HEK293 (cell line): ENCODE measurements around the gene UTRN.

Experiments
- CTCF ChIA-PET: fragments of 350-600 bp; formaldehyde crosslinking; extraction: SDS; loops from one replicate; lab custom pipeline; 2021; ENCODE audit warnings: antibody characterized with exemption; lab: Yijun Ruan, JAX
- POLR2A ChIA-PET: fragments of 300-600 bp; formaldehyde crosslinking; extraction: SDS; loops from one replicate; lab custom pipeline; 2020; ENCODE audit warnings: antibody characterized with exemption, inconsistent platforms; lab: Yijun Ruan, JAX
- H3K27ac ChIP-seq: fragments of 200-500 bp; sonication (Bioruptor generic); 2 replicates; pipeline ENCODE4 v1.5.1; 2014; ENCODE audit warnings: low read depth, low read length, control low read depth, inconsistent platforms; ENCODE audit errors: extremely low read depth
- H3K36me3 ChIP-seq, 2 experiments: fragments of 200-500 bp in 1 of 2; sonication (Bioruptor generic) in 1 of 2; 1 replicate in 1 of 2; 2 replicates in 1 of 2; pipeline ENCODE4 v1.5.1; 2014 to 2017; ENCODE audit warnings: inconsistent platforms in 2 of 2, low read length in 2 of 2; ENCODE audit not compliant: control insufficient read depth in 2 of 2, insufficient read depth in 1 of 2
- H3K4me1 ChIP-seq: fragments of 200-500 bp; sonication (Bioruptor generic); 2 replicates; pipeline ENCODE4 v1.5.1; 2014; ENCODE audit warnings: mild to moderate bottlenecking, low read length, inconsistent platforms; ENCODE audit not compliant: control insufficient read depth, insufficient read depth
- H3K4me3 ChIP-seq: 2 replicates; pipeline ENCODE4 v1.5.1; 2011; ENCODE audit warnings: low read depth, mild to moderate bottlenecking, control low read depth, low read length, moderate library complexity
- H3K9me3 ChIP-seq: fragments of 200-500 bp; sonication (Bioruptor generic); 2 replicates; pipeline ENCODE4 v1.5.1; 2014; ENCODE audit warnings: low read depth, low read length, inconsistent platforms; ENCODE audit not compliant: control insufficient read depth, insufficient read depth
- CTCF ChIP-seq: fragments of 450-650 bp; formaldehyde crosslinking; IDR thresholded peaks from 2 replicates; pipeline ENCODE4 v1.5.1; 2016; ENCODE audit warnings: missing biosample characterization, missing genetic modification characterization
- MYNN ChIP-seq: fragments of 450-650 bp; formaldehyde crosslinking; IDR thresholded peaks from 2 replicates; pipeline ENCODE4 v1.5.1; 2016; ENCODE audit warnings: missing biosample characterization, missing genetic modification characterization, borderline replicate concordance
- OSR2 ChIP-seq: fragments of 450-650 bp; formaldehyde crosslinking; IDR thresholded peaks from 2 replicates; pipeline ENCODE4 v1.5.1; 2016; ENCODE audit warnings: missing biosample characterization, missing genetic modification characterization
- PRDM10 ChIP-seq: fragments of 450-650 bp; formaldehyde crosslinking; IDR thresholded peaks from 2 replicates; pipeline ENCODE4 v1.5.1; 2016; ENCODE audit warnings: missing biosample characterization, missing genetic modification characterization
- WT1 ChIP-seq: fragments of 450-650 bp; formaldehyde crosslinking; IDR thresholded peaks from 2 replicates; pipeline ENCODE4 v1.5.1; 2016; ENCODE audit warnings: missing biosample characterization, missing genetic modification characterization
- ZBTB17 ChIP-seq: fragments of 450-650 bp; formaldehyde crosslinking; IDR thresholded peaks from 2 replicates; pipeline ENCODE4 v1.5.1; 2016; ENCODE audit warnings: missing biosample characterization, missing genetic modification characterization
- ZNF175 ChIP-seq: fragments of 450-650 bp; formaldehyde crosslinking; IDR thresholded peaks from 2 replicates; pipeline ENCODE4 v1.5.1; 2016; ENCODE audit warnings: missing biosample characterization, missing genetic modification characterization
- ZNF221 ChIP-seq: fragments of 450-650 bp; formaldehyde crosslinking; IDR thresholded peaks from 2 replicates; pipeline ENCODE4 v1.5.1; 2017; ENCODE audit warnings: missing biosample characterization, missing genetic modification characterization, borderline replicate concordance
- ZNF239 ChIP-seq: fragments of 450-650 bp; formaldehyde crosslinking; IDR thresholded peaks from 2 replicates; pipeline ENCODE4 v1.5.1; 2016; ENCODE audit warnings: missing biosample characterization, missing genetic modification characterization
- ZNF416 ChIP-seq: fragments of 450-650 bp; formaldehyde crosslinking; IDR thresholded peaks from 2 replicates; pipeline ENCODE4 v1.5.1; 2016; ENCODE audit warnings: missing biosample characterization, missing genetic modification characterization
- ZNF433 ChIP-seq: fragments of 450-650 bp; formaldehyde crosslinking; IDR thresholded peaks from 2 replicates; pipeline ENCODE4 v1.5.1; 2016; ENCODE audit warnings: missing biosample characterization, missing genetic modification characterization, low read depth
- ZNF664 ChIP-seq: fragments of 450-650 bp; formaldehyde crosslinking; IDR thresholded peaks from 2 replicates; pipeline ENCODE4 v1.5.1; 2016; ENCODE audit warnings: missing biosample characterization, missing genetic modification characterization
- ZNF777 ChIP-seq: fragments of 450-650 bp; formaldehyde crosslinking; IDR thresholded peaks from 2 replicates; pipeline ENCODE4 v1.5.1; 2017; ENCODE audit warnings: missing biosample characterization, missing genetic modification characterization, borderline replicate concordance

The UTRN gene

GRCh38 chr6:144330017-144330987 is 45.2 kb downstream of the UTRN start:
- Histone ChIP-seq H3K9me3 (no peaks in the 10 kb centered on the region), H3K4me1 (no peaks in the 10 kb centered on the region), H3K4me3 (no peak overlapping the region), H3K36me3 (no peaks in the 10 kb centered on the region), H3K27ac (no peak overlapping the region)
- CTCF ChIA-PET = no interaction called here
- POLR2A ChIA-PET = no interaction called here
- TF ChIP-seq ZNF239 (tag by site-specific recombination) = no peak

GRCh38 chr6:144331491-144331969 is 46.4 kb downstream of the UTRN start:
- Histone ChIP-seq H3K4me1 (no peaks in the 10 kb centered on the region), H3K36me3 (no peaks in the 10 kb centered on the region), H3K9me3 (no peaks in the 10 kb centered on the region), H3K27ac (no peak overlapping the region), H3K4me3 (no peak overlapping the region)
- TF ChIP-seq CTCF = no peak
- no peak for TF ChIP-seq ZNF221
- no peak for TF ChIP-seq ZNF175 (tag by site-specific recombination)
- no peak for TF ChIP-seq ZNF416
- no peak for TF ChIP-seq WT1
- ChIA-PET CTCF (no interaction called here), POLR2A (no interaction called here)

- TF ChIP-seq OSR2 (no peak), ZNF777 (tag by site-specific recombination) (no peak), ZNF433 (no peak), ZBTB17 (tag by site-specific recombination) (no peak), ZNF664 (tag by site-specific recombination) (no peak), PRDM10 (tag by site-specific recombination) (no peak), MYNN (tag by site-specific recombination) (no peak)
Measured at GRCh38 chr6:144332177-144332576, 47.0 kb downstream of the UTRN start.

More at GRCh38 chr6:144332177-144332576, 47.0 kb downstream of the UTRN start:
- no peak overlapping the region for H3K4me3 ChIP-seq
- H3K9me3 ChIP-seq = no peaks in the 10 kb centered on the region
- H3K36me3 ChIP-seq = no peaks in the 10 kb centered on the region
- no peak overlapping the region for H3K27ac ChIP-seq
- POLR2A ChIA-PET = no interaction called here
- no peaks in the 10 kb centered on the region for H3K4me1 ChIP-seq
- CTCF ChIA-PET = no interaction called here
